GM12875 (cell line): ENCODE data around the gene ZNF467.

ENCODE experiments used
- H3K4me3 ChIP-seq: one replicate; pipeline ENCODE4 v1.5.1; 2011; ENCODE audit warnings: low read depth, low read length, control low read depth
- CTCF ChIP-seq: IDR thresholded peaks from 2 replicates; pipeline ENCODE4 v1.5.1; 2011; ENCODE audit warnings: low read depth, mild to moderate bottlenecking, control low read depth, inconsistent platforms, low read length, moderate library complexity, borderline replicate concordance; ENCODE audit not compliant: insufficient read depth

The ZNF467 gene

GRCh38 chr7:149814494-149814893, 41.1 kb upstream of the ZNF467 start:
- no peak overlapping the region for H3K4me3 ChIP-seq
- TF ChIP-seq CTCF = no peak

- no peak overlapping the region for H3K4me3 ChIP-seq
- no peak for TF ChIP-seq CTCF
Measured at GRCh38 chr7:149813254-149814035, 40.1 kb upstream of the ZNF467 start.

- no peak for TF ChIP-seq CTCF
- no peak overlapping the region for H3K4me3 ChIP-seq
Measured at GRCh38 chr7:149811831-149812490, 38.6 kb upstream of the ZNF467 start.

GRCh38 chr7:149811221-149811620, 37.8 kb upstream of the ZNF467 start:
- TF ChIP-seq CTCF = 0 out of 2 replicates have a peak, but pooled peaks have one; percentile 14
- H3K4me3 ChIP-seq = no peak overlapping the region

- H3K4me3 ChIP-seq = no peak overlapping the region
- no peak for TF ChIP-seq CTCF
Measured at GRCh38 chr7:149809215-149809614, 35.8 kb upstream of the ZNF467 start.

GRCh38 chr7:149808311-149808710, 34.9 kb upstream of the ZNF467 start:
- TF ChIP-seq CTCF = no peak
- H3K4me3 ChIP-seq = no peak overlapping the region

- TF ChIP-seq CTCF = no peak
- no peak overlapping the region for H3K4me3 ChIP-seq
Measured at GRCh38 chr7:149806726-149807125, 33.3 kb upstream of the ZNF467 start.
